OCI-LY3 (cell line): Measurements from ENCODE around the gene MAPK8.
"Not testable (repeated sequence)": the region's sequence is repeated elsewhere in the genome, so short reads cannot be mapped to it uniquely, and the experiment has no call there.

Experiments
- H2AFZ ChIP-seq: fragments of 200-600, 300-600 bp; shearing (Covaris generic); 2 replicates; pipeline ENCODE4 v1.6.0; 2014; ENCODE audit warnings: antibody characterized with exemption, low read depth, low read length
- H3K27ac ChIP-seq: fragments of 200-600, 300-600 bp; sonication (generic); 2 replicates; pipeline ENCODE4 v1.5.1; 2014; ENCODE audit warnings: mild to moderate bottlenecking, low read length, moderate library complexity, mixed read lengths
- H3K27me3 ChIP-seq: fragments of 200-600, 300-600 bp; sonication (generic); 2 replicates; pipeline ENCODE4 v1.6.1; 2014; ENCODE audit warnings: low read depth, low read length, mixed read lengths
- H3K36me3 ChIP-seq: fragments of 200-600, 300-600 bp; sonication (generic); replicated peaks from 2 replicates; pipeline ENCODE3; 2014; ENCODE audit warnings: low read depth, low read length, mixed read lengths
- H3K4me1 ChIP-seq: fragments of 300-600, 200-600 bp; sonication (generic); 2 replicates; pipeline ENCODE4 v1.6.1; 2014; ENCODE audit warnings: low read length, mixed read lengths
- H3K4me2 ChIP-seq: fragments of 200-600, 300-600 bp; sonication (generic); 2 replicates; pipeline ENCODE4 v1.6.1; 2014; ENCODE audit warnings: low read length, mixed read lengths
- H3K4me3 ChIP-seq: fragments of 300-600, 200-600 bp; sonication (generic); 2 replicates; pipeline ENCODE4 v1.5.1; 2014; ENCODE audit warnings: antibody characterized with exemption, mild to moderate bottlenecking, low read length, moderate library complexity
- H3K79me2 ChIP-seq: fragments of 300-600, 200-600 bp; shearing (Covaris generic); 2 replicates; pipeline ENCODE4 v1.6.1; 2014; ENCODE audit warnings: mild to moderate bottlenecking, low read length, mixed read lengths
- H3K9ac ChIP-seq: fragments of 300-600, 200-600 bp; shearing (Covaris generic); 2 replicates; pipeline ENCODE4 v1.6.0; 2014; ENCODE audit warnings: mild to moderate bottlenecking, low read length, moderate library complexity
- H3K9me3 ChIP-seq: fragments of 200-600, 300-600 bp; shearing (Covaris generic); 2 replicates; pipeline ENCODE4 v1.6.1; 2014; ENCODE audit warnings: low read length, mixed read lengths; ENCODE audit not compliant: insufficient read depth
- H4K20me1 ChIP-seq: fragments of 200-600, 300-600 bp; sonication (generic); 2 replicates; pipeline ENCODE4 v1.6.1; 2016; ENCODE audit warnings: low read length, mixed read lengths; ENCODE audit not compliant: insufficient read depth
- EZH2phosphoT487 ChIP-seq: fragments of 200-600 bp; shearing (Covaris generic); IDR thresholded peaks from 2 replicates; pipeline ENCODE4 v1.6.1; 2018; ENCODE audit warnings: antibody characterized with exemption, mixed run types, low read depth
- TF ChIP-seq, protein P1 (sequence below): fragments of 200-600, 300-600 bp; sonication (generic); IDR thresholded peaks from 2 replicates; pipeline ENCODE4 v1.5.1; 2014; ENCODE audit warnings: antibody characterized with exemption, low read length, low read depth

MAPK8 gene

DNA sequence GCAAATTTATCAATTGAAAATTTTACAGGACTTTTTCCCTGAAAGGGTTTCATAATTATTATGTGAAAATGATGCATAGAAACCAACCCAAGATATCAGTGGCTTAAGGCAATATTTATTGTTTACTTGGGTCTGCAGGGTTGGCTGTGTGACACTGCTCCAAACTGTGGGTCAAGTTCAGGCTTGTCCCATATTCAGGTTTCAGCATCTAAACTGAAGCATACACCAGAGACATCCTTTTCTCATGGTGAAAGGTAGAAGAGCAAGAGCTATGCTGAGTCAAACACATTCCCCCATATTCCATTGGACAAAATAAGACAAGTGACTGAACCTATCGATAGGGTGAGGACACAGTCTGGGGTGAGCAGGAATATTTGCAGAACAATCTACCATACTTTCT is 110.9 kb downstream of the MAPK8 start:
- TF ChIP-seq EZH2phosphoT487: no peak
- TF ChIP-seq, protein P1, sequence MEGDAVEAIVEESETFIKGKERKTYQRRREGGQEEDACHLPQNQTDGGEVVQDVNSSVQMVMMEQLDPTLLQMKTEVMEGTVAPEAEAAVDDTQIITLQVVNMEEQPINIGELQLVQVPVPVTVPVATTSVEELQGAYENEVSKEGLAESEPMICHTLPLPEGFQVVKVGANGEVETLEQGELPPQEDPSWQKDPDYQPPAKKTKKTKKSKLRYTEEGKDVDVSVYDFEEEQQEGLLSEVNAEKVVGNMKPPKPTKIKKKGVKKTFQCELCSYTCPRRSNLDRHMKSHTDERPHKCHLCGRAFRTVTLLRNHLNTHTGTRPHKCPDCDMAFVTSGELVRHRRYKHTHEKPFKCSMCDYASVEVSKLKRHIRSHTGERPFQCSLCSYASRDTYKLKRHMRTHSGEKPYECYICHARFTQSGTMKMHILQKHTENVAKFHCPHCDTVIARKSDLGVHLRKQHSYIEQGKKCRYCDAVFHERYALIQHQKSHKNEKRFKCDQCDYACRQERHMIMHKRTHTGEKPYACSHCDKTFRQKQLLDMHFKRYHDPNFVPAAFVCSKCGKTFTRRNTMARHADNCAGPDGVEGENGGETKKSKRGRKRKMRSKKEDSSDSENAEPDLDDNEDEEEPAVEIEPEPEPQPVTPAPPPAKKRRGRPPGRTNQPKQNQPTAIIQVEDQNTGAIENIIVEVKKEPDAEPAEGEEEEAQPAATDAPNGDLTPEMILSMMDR: no peak
- H3K4me2 ChIP-seq: no peak overlapping the region
- peaks cover 6% of the 10 kb centered on the region for H3K36me3 ChIP-seq

GRCh38 chr10:48418189-48418788 is 111.8 kb downstream of the MAPK8 start:
- Histone ChIP-seq H3K4me3 (no peak overlapping the region), H4K20me1 (no peaks in the 10 kb centered on the region), H3K79me2 (no peaks in the 10 kb centered on the region), H2AFZ (no peak overlapping the region), H3K9me3 (no peaks in the 10 kb centered on the region), H3K27me3 (no peaks in the 10 kb centered on the region), H3K27ac (no peak overlapping the region), H3K36me3 (peaks cover 2% of the 10 kb centered on the region), H3K4me2 (no peak overlapping the region), H3K9ac (no peak overlapping the region), H3K4me1 (no peaks in the 10 kb centered on the region)
- TF ChIP-seq EZH2phosphoT487: no peak
- TF ChIP-seq, protein P1: no peak

More for the DNA sequence above, 110.9 kb downstream of the MAPK8 start:
- no peaks in the 10 kb centered on the region for H3K27me3 ChIP-seq
- no peaks in the 10 kb centered on the region for H3K9me3 ChIP-seq
- H3K9ac ChIP-seq: no peak overlapping the region
- H3K79me2 ChIP-seq: no peaks in the 10 kb centered on the region
- no peaks in the 10 kb centered on the region for H3K4me1 ChIP-seq
- H3K4me3 ChIP-seq: no peak overlapping the region
- no peak overlapping the region for H3K27ac ChIP-seq
- no peak overlapping the region for H2AFZ ChIP-seq
- H4K20me1 ChIP-seq: no peaks in the 10 kb centered on the region

GRCh38 chr10:48419714-48420113 is 113.2 kb downstream of the MAPK8 start:
- Histone ChIP-seq H3K27ac (no peak overlapping the region), H3K79me2 (no peaks in the 10 kb centered on the region), H3K9me3 (no peaks in the 10 kb centered on the region), H3K4me1 (no peaks in the 10 kb centered on the region), H3K9ac (no peak overlapping the region), H4K20me1 (no peaks in the 10 kb centered on the region), H3K27me3 (no peaks in the 10 kb centered on the region), H3K4me3 (no peak overlapping the region), H3K36me3 (no peaks in the 10 kb centered on the region), H2AFZ (no peak overlapping the region), H3K4me2 (no peak overlapping the region)
- no peak for TF ChIP-seq EZH2phosphoT487
- TF ChIP-seq, protein P1: no peak

DNA sequence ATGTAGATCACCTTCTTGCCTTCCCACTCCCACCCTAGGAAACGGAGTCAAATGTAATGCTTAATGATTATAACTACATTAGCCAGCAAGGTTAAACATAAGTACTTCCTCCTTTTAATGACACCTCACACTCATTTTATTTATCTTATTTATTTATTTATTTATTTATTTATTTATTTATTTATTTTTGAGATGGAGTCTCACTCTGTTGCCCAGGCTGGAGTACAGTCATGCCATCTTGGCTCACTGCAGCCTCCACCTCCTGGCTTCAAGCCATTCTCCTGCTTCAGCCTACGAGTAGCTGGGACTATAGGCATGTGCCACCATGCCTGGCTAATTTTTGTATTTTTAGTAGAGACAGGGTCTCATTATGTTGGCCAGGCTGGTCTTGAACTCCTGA is 115.4 kb downstream of the MAPK8 start:
- not testable (repeated sequence) for H3K9me3 ChIP-seq, H3K79me2 ChIP-seq, H3K27me3 ChIP-seq, H3K4me3 ChIP-seq, H3K4me2 ChIP-seq, H3K9ac ChIP-seq, H3K36me3 ChIP-seq, H4K20me1 ChIP-seq, H3K4me1 ChIP-seq, H2AFZ ChIP-seq, H3K27ac ChIP-seq

GRCh38 chr10:48423884-48424283 is 117.4 kb downstream of the MAPK8 start:
- Histone ChIP-seq H3K9ac (no peak overlapping the region), H3K4me3 (no peak overlapping the region), H3K4me1 (no peaks in the 10 kb centered on the region), H3K79me2 (no peaks in the 10 kb centered on the region), H3K27ac (no peak overlapping the region), H3K27me3 (no peaks in the 10 kb centered on the region), H4K20me1 (no peaks in the 10 kb centered on the region), H3K9me3 (no peaks in the 10 kb centered on the region), H3K36me3 (no peaks in the 10 kb centered on the region), H3K4me2 (no peak overlapping the region), H2AFZ (no peak overlapping the region)
- TF ChIP-seq, protein P1: no peak
- no peak for TF ChIP-seq EZH2phosphoT487
